ENCODE results near the gene LDAH.
"Not testable (repeated sequence)": the region's sequence is repeated elsewhere in the genome, so short reads cannot be mapped to it uniquely, and the experiment has no call there.

Gene LDAH

GRCh38 chr2:20822535-20823490 lies at the start of gene LDAH:
TSS of gene LDAH (minus strand) at chr2:20823101. CDS start at chr2:20801463, 21,638 bp downstream.
- DNase-seq (ENCODE audit: low spot score): peak; percentile 93

DNA sequence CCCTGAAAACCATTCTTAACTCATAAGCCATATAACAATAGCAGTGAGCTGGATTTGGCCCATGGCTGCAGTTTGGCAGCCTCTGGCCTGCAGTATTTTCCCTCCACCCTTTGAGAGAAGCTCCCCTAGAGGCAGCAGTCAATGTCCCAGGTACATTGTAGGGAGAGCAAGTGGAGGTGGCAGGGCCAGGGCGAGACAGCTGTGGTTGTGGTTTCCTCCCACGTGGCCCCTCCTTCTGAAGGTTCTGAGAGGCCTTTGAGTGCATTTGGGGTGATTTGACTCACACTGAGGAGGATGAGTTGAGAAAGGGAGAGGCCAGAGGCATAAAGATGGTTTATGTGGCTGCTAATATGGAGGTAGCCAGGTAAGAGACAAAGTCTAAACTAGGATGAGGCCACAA lies 45.5 kb upstream of the LDAH start:
- DNase-seq (ENCODE audit: low spot score): no peak

DNA sequence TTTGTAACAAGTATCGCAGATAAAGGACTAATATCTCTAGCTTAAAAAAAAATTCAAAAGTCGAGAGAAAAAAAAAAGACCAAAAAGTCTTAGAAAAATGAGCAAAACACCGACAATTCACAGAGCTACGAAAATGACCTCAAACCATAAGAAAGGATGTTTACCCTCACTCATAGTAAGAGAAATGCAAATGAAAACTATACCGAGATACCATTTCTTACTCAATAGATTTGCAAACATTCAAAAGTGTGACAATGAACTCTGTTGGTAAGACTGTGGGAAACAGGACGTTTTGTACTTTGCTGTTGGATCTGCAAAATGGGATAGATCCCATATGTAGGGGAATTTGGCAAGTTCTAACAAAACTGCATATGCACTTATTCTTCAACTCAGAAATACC lies 39.9 kb upstream of the LDAH start:
- no peak for DNase-seq (ENCODE audit: low spot score)

- no peak for DNase-seq (ENCODE audit: low spot score)
Measured at GRCh38 chr2:20855456-20855855, 32.6 kb upstream of the LDAH start.

DNA sequence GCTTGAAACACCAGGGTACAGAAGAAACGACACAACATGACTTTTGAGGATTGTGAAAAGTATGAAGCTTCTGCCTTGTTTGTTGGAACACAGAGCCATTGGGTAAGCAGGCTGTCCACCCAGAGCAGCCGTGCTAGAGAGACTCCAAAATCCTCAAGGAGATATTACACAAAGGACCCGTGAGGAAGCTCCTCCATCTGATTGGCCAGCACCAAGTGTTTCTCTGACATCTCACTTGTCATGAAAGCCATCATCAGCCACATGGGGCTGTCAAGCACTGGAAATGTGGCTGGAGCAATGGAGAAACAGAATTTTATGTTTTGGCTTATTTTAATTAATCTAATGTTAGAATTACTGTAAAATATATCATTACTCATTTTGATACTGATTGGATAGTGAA lies 29.8 kb upstream of the LDAH start:
- DNase-seq (ENCODE audit: low spot score): no peak

GRCh38 chr2:20852139-20852538 lies 29.2 kb upstream of the LDAH start:
- DNase-seq (ENCODE audit: low spot score): no peak

DNA sequence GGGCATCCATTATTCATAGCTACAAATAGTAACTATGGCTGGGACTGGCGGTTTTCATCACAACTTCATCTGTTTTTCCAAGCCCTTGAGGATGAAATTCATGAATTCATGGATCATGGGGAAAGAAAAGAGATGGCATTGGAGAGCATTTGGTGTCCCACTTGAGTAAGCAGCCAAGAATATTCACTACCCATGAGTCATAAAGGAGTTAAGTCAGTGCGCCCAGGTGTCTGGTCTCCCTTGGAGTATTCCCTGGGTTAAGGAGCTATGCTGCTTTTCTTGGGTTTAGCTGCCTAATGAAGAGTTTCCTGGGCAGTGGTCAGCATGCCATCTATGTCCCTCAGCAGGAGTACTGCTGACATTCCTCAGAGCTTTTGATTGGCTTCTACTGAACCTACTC lies 21.3 kb upstream of the LDAH start:
- DNase-seq (ENCODE audit: low spot score): no peak

DNA sequence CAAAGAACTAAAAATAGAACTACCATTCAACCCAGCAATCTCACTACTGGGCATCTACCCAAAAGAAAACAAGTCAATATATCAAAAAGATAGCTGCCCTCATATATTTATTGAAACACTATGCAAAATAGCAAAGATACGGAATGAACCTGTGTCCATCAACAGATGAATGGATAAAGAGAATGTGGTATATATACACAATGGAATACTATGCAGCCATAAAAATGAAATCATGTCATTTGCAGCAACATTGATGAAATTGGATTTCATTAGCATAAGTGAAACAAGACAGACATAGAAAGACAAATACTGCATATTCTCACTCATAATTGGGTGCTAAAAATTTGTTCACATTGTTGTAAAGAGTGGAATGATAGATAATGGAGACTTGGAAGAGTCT lies 16.2 kb upstream of the LDAH start:
- DNase-seq (ENCODE audit: low spot score): no peak

GRCh38 chr2:20838016-20838415 lies 15.1 kb upstream of the LDAH start:
- no peak for DNase-seq (ENCODE audit: low spot score)

- DNase-seq (ENCODE audit: low spot score): no peak
Measured at GRCh38 chr2:20836521-20836920, 13.6 kb upstream of the LDAH start.

DNA sequence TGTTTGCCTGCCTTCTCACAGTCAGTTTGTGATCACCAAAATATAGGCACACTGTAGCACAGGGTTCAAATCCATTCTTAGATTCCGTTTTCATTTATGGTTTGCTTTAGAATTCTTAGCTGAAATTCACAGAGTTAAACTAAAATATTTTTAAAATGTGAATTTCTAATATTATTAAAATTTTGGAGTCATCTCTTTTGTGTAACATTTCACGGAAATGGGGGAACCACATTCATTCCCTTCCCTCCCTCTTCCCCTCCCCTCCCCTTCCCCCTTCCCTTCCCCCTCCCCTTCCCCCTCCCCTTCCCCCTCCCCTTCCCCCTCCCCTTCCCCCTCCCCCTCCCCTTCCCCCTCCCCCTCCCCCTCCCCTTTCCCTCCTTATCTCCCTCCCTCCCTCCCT lies 11.4 kb upstream of the LDAH start:
- DNase-seq (ENCODE audit: low spot score): no peak

GRCh38 chr2:20832606-20833005 lies 9.7 kb upstream of the LDAH start:
- no peak for DNase-seq (ENCODE audit: low spot score)

DNA sequence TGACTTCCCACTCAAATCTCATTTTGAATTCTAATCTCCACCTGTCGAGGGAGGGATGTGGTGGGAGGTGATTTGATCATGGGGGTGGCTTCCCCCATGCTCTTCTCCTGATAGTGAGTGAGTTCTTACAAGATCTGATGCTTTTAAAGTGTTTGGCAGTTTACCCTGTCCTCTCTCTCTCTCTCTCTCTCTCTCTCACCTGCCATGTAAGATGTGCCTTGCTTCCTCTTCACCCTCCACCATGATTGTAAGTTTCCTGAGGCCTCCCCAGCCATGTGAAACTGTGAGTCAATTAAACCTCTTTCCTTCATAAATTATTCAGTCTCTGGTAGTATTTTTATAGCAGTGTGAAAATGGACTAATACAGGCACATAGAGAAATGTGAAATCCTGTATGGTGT lies 7.0 kb upstream of the LDAH start:
- no peak for DNase-seq (ENCODE audit: low spot score)

- no peak for DNase-seq (ENCODE audit: low spot score)
Measured at GRCh38 chr2:20823917-20824316, 1.0 kb upstream of the LDAH start.

GRCh38 chr2:20818820-20819219 lies 4.1 kb downstream of the LDAH start:
- DNase-seq (ENCODE audit: low spot score): no peak

DNA sequence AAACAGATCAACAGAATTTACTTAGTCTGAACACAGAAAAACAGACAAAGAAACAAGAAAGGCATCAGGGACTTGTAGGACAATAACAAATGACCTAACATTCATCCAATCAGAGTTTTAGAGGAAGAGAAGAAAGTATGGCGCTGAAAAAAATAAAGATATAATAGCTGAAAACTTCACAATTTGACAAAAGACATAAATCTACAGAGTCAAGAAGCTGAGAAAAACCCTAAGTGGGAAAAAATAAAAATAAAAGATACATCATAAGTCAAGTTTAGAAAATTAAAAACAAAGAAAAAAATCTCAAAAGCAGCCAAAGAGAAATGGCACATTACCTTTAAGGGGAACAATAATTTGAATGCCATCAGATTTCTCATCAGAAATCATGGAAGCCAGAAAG lies 7.7 kb downstream of the LDAH start:
- no peak for DNase-seq (ENCODE audit: low spot score)

DNA sequence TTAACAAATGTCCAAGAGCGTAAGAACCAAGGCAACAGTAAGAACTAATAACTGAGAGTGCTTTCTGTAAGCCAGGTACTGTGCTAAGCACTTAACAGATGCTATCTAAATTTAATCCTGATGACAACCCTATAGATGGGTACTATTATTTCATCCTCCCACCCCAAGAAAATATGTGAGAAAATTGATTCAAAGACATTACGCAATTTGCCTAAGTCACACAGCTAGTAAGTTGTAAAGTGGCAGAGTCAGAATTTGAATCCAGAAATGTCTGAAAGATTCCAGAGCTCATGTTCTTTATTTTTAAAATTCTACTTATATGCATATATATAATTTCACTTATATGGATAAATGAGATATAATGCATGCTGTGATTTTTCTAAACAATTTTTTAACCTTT lies 10.1 kb downstream of the LDAH start:
- no peak for DNase-seq (ENCODE audit: low spot score)

DNA sequence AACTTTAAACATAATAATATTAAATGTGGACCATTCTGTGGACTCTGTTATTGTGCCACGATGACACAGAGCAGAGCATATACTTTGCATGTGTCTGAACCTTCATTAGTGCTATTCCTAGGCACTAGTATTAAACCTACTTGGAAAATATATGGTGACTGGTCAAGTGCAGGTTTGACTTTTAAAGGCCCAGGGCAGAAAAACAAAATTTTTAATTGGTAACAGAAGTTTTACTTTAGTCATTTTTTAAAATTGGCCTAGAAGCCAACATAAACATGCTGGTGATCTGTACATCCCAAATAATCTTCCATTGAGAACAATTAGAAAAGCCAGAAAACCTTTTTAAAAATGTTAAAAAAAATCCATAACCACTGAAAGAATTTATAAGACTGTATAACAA lies 16.6 kb downstream of the LDAH start:
- no peak for DNase-seq (ENCODE audit: low spot score)

DNA sequence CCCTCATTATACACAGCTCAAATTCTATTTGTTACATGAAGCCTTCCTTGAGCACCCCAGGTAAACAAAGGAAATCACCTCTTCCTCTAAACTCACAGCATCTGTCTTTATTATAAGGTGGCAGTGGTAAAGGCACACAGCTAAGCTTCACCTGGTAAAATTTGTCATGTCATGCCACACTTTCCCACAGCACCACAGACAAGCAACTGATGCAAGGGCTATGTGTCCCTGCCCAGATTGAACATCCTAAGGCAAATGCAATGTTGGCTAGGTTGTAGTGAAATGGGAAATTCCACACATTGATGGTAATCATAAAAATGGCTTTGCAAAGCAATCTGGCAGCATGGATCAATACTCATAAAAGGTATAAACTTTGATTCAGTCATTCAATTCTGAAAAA lies 18.9 kb downstream of the LDAH start:
- no peak for DNase-seq (ENCODE audit: low spot score)

DNA sequence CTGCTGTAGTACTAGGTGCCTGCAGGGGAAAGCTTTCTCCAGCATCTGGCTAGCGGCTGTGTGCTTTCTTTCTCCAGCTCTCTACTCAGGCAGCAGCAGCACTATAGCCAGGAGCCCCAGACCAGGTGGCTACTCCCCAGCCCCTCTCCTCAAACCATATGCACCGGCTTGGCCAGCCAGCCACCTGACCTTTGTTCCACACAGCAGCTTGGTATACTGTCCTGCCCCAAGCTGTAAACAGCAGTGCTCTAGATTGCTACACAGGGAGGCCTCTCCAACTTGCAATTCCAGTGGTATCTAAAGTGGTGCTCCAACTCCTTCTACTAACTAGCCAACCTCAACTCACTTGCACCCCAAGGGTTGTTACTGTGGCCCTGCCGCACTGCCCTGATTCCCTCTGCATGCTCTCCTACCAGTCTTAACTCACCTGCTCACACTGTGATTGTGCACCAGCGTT lies 19.6 kb downstream of the LDAH start:
- no peak for DNase-seq (ENCODE audit: low spot score)

GRCh38 chr2:20797096-20797495 lies 25.8 kb downstream of the LDAH start:
- no peak for DNase-seq (ENCODE audit: low spot score)

GRCh38 chr2:20796374-20796791 lies 26.5 kb downstream of the LDAH start:
- DNase-seq (ENCODE audit: low spot score): no peak

GRCh38 chr2:20793944-20794343 lies 29.0 kb downstream of the LDAH start:
- not testable (repeated sequence) for DNase-seq (ENCODE audit: low spot score)

All from AG08395 (cell line).